ENCODE data around the gene CLCN7. TPM values are rescaled to one million over a fixed set of nuclear protein-coding genes. Genes with fewer than 3 reads are reported as not detected.
"Not testable (repeated sequence)": the region's sequence is repeated elsewhere in the genome, so short reads cannot be mapped to it uniquely, and the experiment has no call there.

The CLCN7 gene
- polyA plus RNA-seq, 1 donor = 93.6 TPM

DNA sequence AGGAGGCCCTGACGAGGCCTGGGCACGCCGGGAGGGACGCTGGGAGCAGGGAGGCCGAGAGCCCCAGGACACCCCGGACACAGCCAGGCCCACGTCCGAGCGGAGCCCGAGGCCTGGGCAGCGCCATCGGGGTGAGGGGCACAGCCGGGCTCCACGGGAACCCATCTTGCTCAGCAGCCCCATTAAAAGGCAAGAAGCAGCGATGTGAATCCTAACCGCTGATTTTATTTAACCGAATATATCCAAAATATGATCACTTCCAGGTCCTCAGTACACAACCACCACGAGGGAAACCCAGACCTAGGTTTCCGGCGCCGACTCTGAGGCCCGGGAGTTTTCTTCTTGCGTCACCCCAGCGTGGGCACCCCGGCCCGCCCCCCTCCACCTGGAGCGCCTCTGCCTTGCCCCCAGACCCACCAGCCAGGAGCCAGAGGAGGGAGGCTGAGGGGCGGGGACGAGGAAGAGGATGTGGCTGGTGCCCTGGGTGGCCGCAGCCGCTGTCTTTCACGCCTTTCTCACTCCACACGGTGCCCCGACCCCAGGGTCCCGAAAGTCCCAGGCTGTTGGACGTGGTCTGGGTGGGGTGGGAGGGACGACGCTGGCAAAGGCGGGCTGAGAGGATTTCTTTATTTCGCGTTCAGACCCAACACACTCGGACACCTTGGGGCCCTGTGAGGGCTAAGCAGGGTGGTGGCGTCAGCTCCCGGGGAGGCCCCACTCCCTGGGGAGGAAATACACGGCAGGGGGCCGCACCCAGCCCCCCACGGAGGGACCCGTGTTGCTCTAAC is 29.9 kb downstream of the CLCN7 start:
- no peak for DNase-seq
- Histone ChIP-seq H3K4me1 (ENCODE audit: control insufficient read depth, insufficient read depth, low read length) (no peaks in the 10 kb centered on the region), H3K27me3 (ENCODE audit: control insufficient read depth, insufficient read depth, low read length) (no peaks in the 10 kb centered on the region), H3K4me3 (ENCODE audit: low read length) (no peak overlapping the region), H3K36me3 (ENCODE audit: control insufficient read depth, insufficient read depth, low read length) (peaks cover 36% of the 10 kb centered on the region), H3K9me3 (ENCODE audit: control insufficient read depth, low read depth, low read length) (no peaks in the 10 kb centered on the region), H3K27ac (ENCODE audit: low read length) (no peak overlapping the region)
- no CpG with 5 or more reads among the region's 48 CpGs for WGBS (ENCODE audit: insufficient coverage, low lambda C conversion rate)

- WGBS (ENCODE audit: insufficient coverage, low lambda C conversion rate) = no CpG with 5 or more reads among the region's 27 CpGs
- DNase-seq = no peak
- Histone ChIP-seq H3K27ac (ENCODE audit: low read length) (no peak within 1 kb of the TSS), H3K27me3 (ENCODE audit: control insufficient read depth, insufficient read depth, low read length) (no peaks in the 10 kb centered on the region), H3K36me3 (ENCODE audit: control insufficient read depth, insufficient read depth, low read length) (peaks cover 29% of the 10 kb centered on the region), H3K4me3 (ENCODE audit: low read length) (no peak within 1 kb of the TSS), H3K4me1 (ENCODE audit: control insufficient read depth, insufficient read depth, low read length) (no peaks in the 10 kb centered on the region), H3K9me3 (ENCODE audit: control insufficient read depth, low read depth, low read length) (no peaks in the 10 kb centered on the region)
Measured at GRCh38 chr16:1443980-1444729, 30.7 kb downstream of the CLCN7 start, which contains the start of gene CCDC154. Gene CCDC154 (minus strand): TSS chr16:1444556. CDS start chr16:1444322, 234 bp downstream.

DNA sequence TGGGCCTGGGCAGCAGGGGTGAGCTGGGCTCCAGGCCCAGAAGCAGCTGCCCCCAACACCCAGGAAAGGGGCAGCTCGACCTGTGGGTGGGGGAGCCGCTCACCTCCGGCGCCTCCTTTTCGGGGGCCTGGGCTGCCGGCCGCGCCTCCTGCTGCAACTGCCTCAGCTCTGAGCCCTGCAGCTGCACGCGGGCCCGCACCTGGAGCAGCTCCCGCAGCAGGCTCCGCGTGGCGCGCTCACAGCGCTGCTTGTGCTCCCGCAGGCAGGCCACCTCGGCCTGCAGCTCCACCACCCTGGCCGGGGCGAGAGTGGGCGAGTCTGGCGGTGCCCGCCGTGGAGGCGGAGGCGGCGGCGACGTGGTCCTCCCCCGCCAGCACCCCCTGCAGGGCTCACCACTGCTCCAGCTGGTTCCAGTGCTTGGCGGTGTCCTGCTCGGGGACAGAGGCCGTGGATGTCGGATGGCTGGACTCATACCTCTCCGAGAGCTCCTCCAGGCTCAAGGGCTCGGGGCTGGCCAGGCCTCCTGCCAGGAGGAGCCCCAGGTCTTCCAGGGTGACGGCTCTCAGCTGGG is 31.3 kb downstream of the CLCN7 start:
- H3K4me1 ChIP-seq (ENCODE audit: control insufficient read depth, insufficient read depth, low read length) = no peaks in the 10 kb centered on the region
- WGBS (ENCODE audit: insufficient coverage, low lambda C conversion rate) = no CpG with 5 or more reads among the region's 38 CpGs

DNA sequence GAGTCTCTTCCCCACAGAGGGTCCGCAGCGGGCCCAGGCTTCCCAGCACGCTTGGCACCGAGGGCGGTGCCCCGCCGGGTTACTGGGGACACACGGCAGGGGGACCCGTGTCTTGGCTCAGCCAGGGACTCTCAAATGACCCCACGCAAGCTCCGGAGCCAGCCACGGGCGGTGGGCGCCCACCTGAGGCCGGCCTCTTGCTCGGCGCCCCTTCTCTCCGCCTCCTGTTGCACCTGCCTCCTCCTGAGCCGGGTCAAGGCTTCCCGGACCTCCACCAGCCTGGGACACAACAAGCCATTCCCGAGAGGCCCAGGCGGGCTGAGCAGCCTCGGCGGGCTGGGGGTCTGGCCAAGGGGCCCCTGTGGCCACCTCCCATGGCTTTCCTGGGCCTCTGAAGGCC is 32.1 kb downstream of the CLCN7 start:
- no CpG with 5 or more reads among the region's 24 CpGs for WGBS (ENCODE audit: insufficient coverage, low lambda C conversion rate)
- H3K36me3 ChIP-seq (ENCODE audit: control insufficient read depth, insufficient read depth, low read length) = peaks cover 14% of the 10 kb centered on the region
- no peak overlapping the region for H3K27ac ChIP-seq (ENCODE audit: low read length)
- H3K4me3 ChIP-seq (ENCODE audit: low read length) = no peak overlapping the region
- no peaks in the 10 kb centered on the region for H3K4me1 ChIP-seq (ENCODE audit: control insufficient read depth, insufficient read depth, low read length)
- DNase-seq = no peak
- H3K27me3 ChIP-seq (ENCODE audit: control insufficient read depth, insufficient read depth, low read length) = no peaks in the 10 kb centered on the region
- H3K9me3 ChIP-seq (ENCODE audit: control insufficient read depth, low read depth, low read length) = no peaks in the 10 kb centered on the region

More for the DNA sequence above, 31.3 kb downstream of the CLCN7 start:
- H3K27me3 ChIP-seq (ENCODE audit: control insufficient read depth, insufficient read depth, low read length) = no peaks in the 10 kb centered on the region
- no peak overlapping the region for H3K27ac ChIP-seq (ENCODE audit: low read length)
- H3K36me3 ChIP-seq (ENCODE audit: control insufficient read depth, insufficient read depth, low read length) = peaks cover 22% of the 10 kb centered on the region
- no peak for DNase-seq
- H3K4me3 ChIP-seq (ENCODE audit: low read length) = no peak overlapping the region
- no peaks in the 10 kb centered on the region for H3K9me3 ChIP-seq (ENCODE audit: control insufficient read depth, low read depth, low read length)

- WGBS (ENCODE audit: insufficient coverage, low lambda C conversion rate) = no CpG with 5 or more reads among the region's 22 CpGs
- Histone ChIP-seq H3K36me3 (ENCODE audit: control insufficient read depth, insufficient read depth, low read length) (peaks cover 5% of the 10 kb centered on the region), H3K27ac (ENCODE audit: low read length) (no peak overlapping the region), H3K4me1 (ENCODE audit: control insufficient read depth, insufficient read depth, low read length) (no peaks in the 10 kb centered on the region), H3K27me3 (ENCODE audit: control insufficient read depth, insufficient read depth, low read length) (no peaks in the 10 kb centered on the region), H3K4me3 (ENCODE audit: low read length) (no peak overlapping the region), H3K9me3 (ENCODE audit: control insufficient read depth, low read depth, low read length) (no peaks in the 10 kb centered on the region)
- no peak for DNase-seq
Measured at GRCh38 chr16:1441391-1441829, 33.4 kb downstream of the CLCN7 start.

DNA sequence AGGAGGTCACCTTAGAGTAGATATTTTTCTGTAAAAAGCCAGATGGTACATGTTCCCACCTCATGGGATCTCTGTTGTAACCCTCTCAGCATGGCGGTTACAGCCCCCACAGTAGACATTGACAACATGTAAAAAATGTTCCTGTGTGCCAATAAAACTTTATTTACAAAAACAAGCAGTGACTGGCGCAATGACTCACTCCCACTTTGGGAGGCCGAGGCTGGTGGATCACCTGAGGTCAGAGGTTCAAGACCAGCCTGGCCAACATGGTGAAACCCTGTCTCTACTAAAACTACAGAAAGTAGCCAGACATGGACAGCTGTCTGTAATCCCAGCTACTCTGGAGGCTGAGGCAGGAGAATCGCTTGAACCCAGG is 35.1 kb downstream of the CLCN7 start:
- H3K36me3 ChIP-seq (ENCODE audit: control insufficient read depth, insufficient read depth, low read length); H3K9me3 ChIP-seq (ENCODE audit: control insufficient read depth, low read depth, low read length); H3K27ac ChIP-seq (ENCODE audit: low read length); H3K4me1 ChIP-seq (ENCODE audit: control insufficient read depth, insufficient read depth, low read length); H3K27me3 ChIP-seq (ENCODE audit: control insufficient read depth, insufficient read depth, low read length); H3K4me3 ChIP-seq (ENCODE audit: low read length); DNase-seq: not testable (repeated sequence)
- no CpG with 5 or more reads among the region's 4 CpGs for WGBS (ENCODE audit: insufficient coverage, low lambda C conversion rate)

GRCh38 chr16:1439058-1439698 is 35.6 kb downstream of the CLCN7 start:
- no peak for DNase-seq
- Histone ChIP-seq H3K4me1 (ENCODE audit: control insufficient read depth, insufficient read depth, low read length) (no peaks in the 10 kb centered on the region), H3K27ac (ENCODE audit: low read length) (no peak overlapping the region), H3K9me3 (ENCODE audit: control insufficient read depth, low read depth, low read length) (no peaks in the 10 kb centered on the region), H3K4me3 (ENCODE audit: low read length) (no peak overlapping the region), H3K36me3 (ENCODE audit: control insufficient read depth, insufficient read depth, low read length) (no peaks in the 10 kb centered on the region), H3K27me3 (ENCODE audit: control insufficient read depth, insufficient read depth, low read length) (no peaks in the 10 kb centered on the region)
- no CpG with 5 or more reads among the region's 27 CpGs for WGBS (ENCODE audit: insufficient coverage, low lambda C conversion rate)

DNA sequence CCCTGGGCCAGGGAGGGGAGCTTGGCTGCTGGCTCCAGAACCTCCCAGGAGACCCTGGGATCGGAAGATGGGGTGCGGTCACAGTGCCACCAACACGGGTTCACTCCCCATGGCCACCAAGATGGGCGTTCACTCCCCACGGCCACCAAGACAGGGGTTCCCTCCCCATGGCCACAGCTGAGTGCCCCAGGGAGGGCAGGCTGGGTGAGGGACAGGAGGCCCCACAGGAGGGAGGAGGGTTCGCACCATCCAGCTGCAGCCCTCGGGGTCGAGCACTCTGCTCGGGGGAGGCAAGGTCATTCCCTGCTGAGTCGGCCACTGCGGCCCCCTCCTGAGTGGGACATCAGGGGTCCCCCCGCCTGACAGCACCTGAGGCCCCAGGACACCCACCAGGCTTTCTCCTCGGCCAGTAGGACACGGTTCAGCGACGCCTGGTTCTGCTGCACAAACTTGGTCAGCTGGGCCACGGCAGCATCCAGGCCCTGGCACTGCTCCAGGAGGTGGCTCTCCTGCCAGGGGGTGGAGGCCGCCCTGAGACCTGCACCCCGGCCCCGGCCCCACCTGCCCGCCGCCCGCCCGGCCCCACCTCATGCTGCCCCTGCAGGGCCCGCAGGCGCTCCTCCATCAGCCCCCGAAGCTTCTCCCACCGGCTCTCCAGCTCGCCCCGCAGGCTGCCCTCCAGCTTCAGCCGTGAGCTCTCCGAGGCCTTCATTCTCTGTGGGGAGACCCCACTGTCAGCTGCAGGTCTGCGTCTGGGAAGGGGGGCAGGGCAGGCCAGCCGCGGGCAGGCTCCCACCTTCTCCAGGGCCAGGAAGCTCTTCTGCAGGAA is 36.4 kb downstream of the CLCN7 start:
- H3K36me3 ChIP-seq (ENCODE audit: control insufficient read depth, insufficient read depth, low read length) = no peaks in the 10 kb centered on the region
- H3K27me3 ChIP-seq (ENCODE audit: control insufficient read depth, insufficient read depth, low read length) = no peaks in the 10 kb centered on the region
- no peak for DNase-seq
- no peaks in the 10 kb centered on the region for H3K4me1 ChIP-seq (ENCODE audit: control insufficient read depth, insufficient read depth, low read length)
- WGBS (ENCODE audit: insufficient coverage, low lambda C conversion rate) = no CpG with 5 or more reads among the region's 35 CpGs
- no peak overlapping the region for H3K27ac ChIP-seq (ENCODE audit: low read length)
- H3K9me3 ChIP-seq (ENCODE audit: control insufficient read depth, low read depth, low read length) = no peaks in the 10 kb centered on the region
- no peak overlapping the region for H3K4me3 ChIP-seq (ENCODE audit: low read length)

GRCh38 chr16:1437606-1438005 is 37.2 kb downstream of the CLCN7 start:
- Histone ChIP-seq H3K9me3 (ENCODE audit: control insufficient read depth, low read depth, low read length) (peaks cover 3% of the 10 kb centered on the region), H3K4me1 (ENCODE audit: control insufficient read depth, insufficient read depth, low read length) (no peaks in the 10 kb centered on the region)
- WGBS (ENCODE audit: insufficient coverage, low lambda C conversion rate) = no CpG with 5 or more reads among the region's 22 CpGs

More at GRCh38 chr16:1437606-1438005, 37.2 kb downstream of the CLCN7 start:
- H3K4me3 ChIP-seq (ENCODE audit: low read length) = no peak overlapping the region
- H3K27ac ChIP-seq (ENCODE audit: low read length) = no peak overlapping the region
- no peaks in the 10 kb centered on the region for H3K36me3 ChIP-seq (ENCODE audit: control insufficient read depth, insufficient read depth, low read length)
- no peak for DNase-seq
- no peaks in the 10 kb centered on the region for H3K27me3 ChIP-seq (ENCODE audit: control insufficient read depth, insufficient read depth, low read length)
